A549 treated with dexamethasone at 1 μM for 4 hours (cell line): Measurements from ENCODE around the gene LTO1. TPM values are rescaled to one million over a fixed set of nuclear protein-coding genes. Genes with fewer than 3 reads are reported as not detected.

Experiments
- total RNA-seq: library from RNA; stranded (reverse); fragments of 200-300 nt; extraction: Qiagen RNA extraction; gene quantifications from 5 replicates; pipeline ENCODE4 v1.2.3, GENCODE V29; 2022

The LTO1 gene, protein sequence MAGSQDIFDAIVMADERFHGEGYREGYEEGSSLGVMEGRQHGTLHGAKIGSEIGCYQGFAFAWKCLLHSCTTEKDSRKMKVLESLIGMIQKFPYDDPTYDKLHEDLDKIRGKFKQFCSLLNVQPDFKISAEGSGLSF
- total RNA-seq, result 27.8 to 34.9 TPM (median 34.4 TPM) in 5 replicates

DNA sequence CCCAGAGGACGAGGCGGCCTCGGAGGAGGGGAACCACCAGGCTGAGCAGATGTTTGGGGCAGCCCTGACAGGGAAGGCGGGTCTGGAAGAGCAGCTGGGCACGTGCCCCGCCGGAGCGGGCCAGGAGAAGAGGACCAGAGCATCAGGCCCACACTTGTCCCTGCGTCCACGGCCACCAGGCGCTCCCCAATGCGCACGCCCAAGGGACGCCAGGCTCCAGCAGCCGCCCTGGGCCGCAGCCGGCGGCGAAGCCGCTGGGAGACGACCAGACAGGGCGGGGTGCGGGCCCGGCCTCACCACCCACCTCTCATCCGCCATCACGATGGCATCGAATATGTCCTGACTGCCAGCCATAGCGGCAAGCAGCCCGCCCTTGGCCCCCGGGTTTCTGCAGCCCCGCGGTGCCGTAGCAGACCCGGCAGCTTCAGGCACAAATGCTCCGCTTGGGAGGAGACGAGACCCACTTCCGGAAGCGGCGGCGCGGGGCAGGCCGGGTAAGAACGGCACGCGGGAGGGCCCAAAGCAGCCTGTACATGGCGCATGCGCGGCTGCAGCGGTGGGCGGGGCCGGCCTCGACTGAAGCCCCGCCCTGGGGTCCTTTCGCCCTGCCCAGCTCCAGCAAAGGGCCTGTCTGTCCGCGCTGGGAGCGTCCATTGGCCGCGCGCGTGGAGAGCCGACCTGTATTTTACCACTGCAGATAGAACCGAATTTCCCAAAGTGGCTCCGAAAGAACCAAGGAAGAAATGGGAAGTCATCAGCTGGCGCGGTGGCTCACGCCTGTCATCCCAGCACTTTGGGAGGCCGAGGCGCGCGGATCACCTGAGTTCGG lies at the start of gene LTO1:
Gene LTO1 (minus strand): TSS at position 468 of the 829 bp plus-strand sequence. CDS start 114 bp downstream, at position 354.

DNA sequence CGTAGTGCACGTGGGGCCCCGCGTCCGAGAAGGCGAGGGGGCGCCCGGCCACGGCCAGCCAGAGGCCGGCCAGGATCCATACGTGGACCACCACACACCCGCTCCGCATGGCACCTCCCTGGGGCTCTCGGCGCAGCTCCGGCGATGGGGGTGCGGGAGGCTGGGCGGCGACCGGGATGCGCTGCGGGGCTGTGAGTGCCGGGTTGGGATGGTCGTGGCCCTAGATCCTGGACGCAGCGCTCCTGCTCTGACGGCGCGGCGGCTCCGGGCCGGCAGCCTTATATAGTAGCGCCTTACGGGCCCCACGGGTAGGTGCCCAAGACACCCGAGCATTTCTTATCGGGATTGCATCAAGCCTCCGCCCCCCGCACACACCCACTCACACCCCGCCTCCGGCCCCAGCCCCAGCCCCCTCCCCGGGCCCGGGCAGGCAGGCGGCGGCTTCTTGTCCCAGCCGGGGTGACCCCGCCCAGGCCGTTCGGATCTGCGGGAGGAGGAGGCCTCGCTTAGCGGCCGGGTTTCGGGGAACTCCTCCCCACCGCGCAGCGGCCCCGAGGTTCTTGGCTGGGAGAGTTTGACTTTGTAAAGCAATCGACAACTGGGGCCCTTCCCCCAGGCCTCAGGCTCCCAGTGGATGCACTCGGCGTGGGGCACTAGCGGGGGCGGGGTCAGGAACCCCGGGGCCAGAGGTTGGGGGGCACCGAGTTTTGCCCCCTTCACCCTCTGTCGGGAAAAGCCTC lies 28.8 kb upstream of the LTO1 start, which contains the start of gene FGF19:
Gene FGF19 (minus strand): TSS at position 255 of the 740 bp plus-strand sequence. CDS start 146 bp downstream, at position 109.

DNA sequence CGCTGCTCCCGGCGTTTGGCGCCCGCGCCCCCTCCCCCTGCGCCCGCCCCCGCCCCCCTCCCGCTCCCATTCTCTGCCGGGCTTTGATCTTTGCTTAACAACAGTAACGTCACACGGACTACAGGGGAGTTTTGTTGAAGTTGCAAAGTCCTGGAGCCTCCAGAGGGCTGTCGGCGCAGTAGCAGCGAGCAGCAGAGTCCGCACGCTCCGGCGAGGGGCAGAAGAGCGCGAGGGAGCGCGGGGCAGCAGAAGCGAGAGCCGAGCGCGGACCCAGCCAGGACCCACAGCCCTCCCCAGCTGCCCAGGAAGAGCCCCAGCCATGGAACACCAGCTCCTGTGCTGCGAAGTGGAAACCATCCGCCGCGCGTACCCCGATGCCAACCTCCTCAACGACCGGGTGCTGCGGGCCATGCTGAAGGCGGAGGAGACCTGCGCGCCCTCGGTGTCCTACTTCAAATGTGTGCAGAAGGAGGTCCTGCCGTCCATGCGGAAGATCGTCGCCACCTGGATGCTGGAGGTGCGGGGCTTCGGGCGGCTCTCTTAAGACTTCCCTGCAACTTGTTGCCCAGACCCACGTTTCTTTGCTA lies 34.1 kb downstream of the LTO1 start, which contains the start of gene CCND1:
Gene CCND1 (plus strand): TSS at position 162 of the 587 bp plus-strand sequence. CDS start 158 bp downstream, at position 320.

Other genes starting within 250 kb of the LTO1 start
- 0.04 to 0.11 TPM in 2 of 5 replicates, not detected in the others for gene LINC01488, start 193.7 kb downstream of the LTO1 start, total RNA-seq
- 147 to 223 TPM (median 198 TPM) in 5 replicates for gene CCND1, start 34.2 kb downstream of the LTO1 start, total RNA-seq
- 0.05 to 0.09 TPM (median 0.06 TPM) in 4 of 5 replicates, not detected in the other for gene FGF19, start 28.7 kb upstream of the LTO1 start, total RNA-seq
- 0.03 to 0.09 TPM (median 0.04 TPM) in 3 of 5 replicates, not detected in the others for gene FGF4, start 100.0 kb upstream of the LTO1 start, total RNA-seq
- not detected in 5 replicates for gene FGF3, start 144.1 kb upstream of the LTO1 start, total RNA-seq